Mucosa of descending colon (tissue), 3 donors: ENCODE data around the gene TMEM52B. TPM values are rescaled to one million over a fixed set of nuclear protein-coding genes. Genes with fewer than 3 reads are reported as not detected.

Experiments
- ATAC-seq: fragments of 200-7000 bp; cut with Tn5 transposase; one replicate; pipeline ENCODE4 v1.9.1; 2020; ENCODE audit warnings: mild to moderate bottlenecking, moderate library complexity
- DNase-seq, 3 donors: peaks; one replicate each; pipeline ENCODE4 v3.0.0-alpha.2; 2020
- H3K36me3 ChIP-seq: fragments of 200-600 bp; one replicate; pipeline ENCODE4 v1.8.0; 2021; ENCODE audit warnings: low read depth, mild to moderate bottlenecking
- H3K4me1 ChIP-seq: fragments of 200-600 bp; one replicate; pipeline ENCODE4 v1.8.0; 2021; ENCODE audit warnings: low read depth, mild to moderate bottlenecking
- H3K4me3 ChIP-seq: fragments of 200-600 bp; one replicate; pipeline ENCODE4 v1.8.0; 2021; ENCODE audit warnings: mild to moderate bottlenecking
- H3K9me3 ChIP-seq: fragments of 200-600 bp; one replicate; pipeline ENCODE4 v1.8.0; 2021; ENCODE audit warnings: mild to moderate bottlenecking
- intact Hi-C, 2 donors: fragments of 100-400 bp; cut with DNase I in 1 of 2; cut with micrococcal nuclease in 1 of 2; formaldehyde crosslinking; loops; one replicate each; pipeline versions ENCODE4 v1.11.0 to v1.11.1; 2022; cut with DNase I, micrococcal nuclease
- long read RNA-seq, 2 donors: library from polyadenylated mRNA; unstranded; transcript quantifications; one replicate each; pipeline ENCODE4 v2.0.0, GENCODE V29; 2019 to 2021
- total RNA-seq, 3 donors: library from RNA; stranded (reverse); fragmentation: NEBNext Ultra II Directional in 2 of 3; extraction: Animal tissue kit (Norgen Biotek cat#: 25700) in 2 of 3; gene quantifications; one replicate each; pipeline versions ENCODE4 v1.2.1 to v1.2.4, GENCODE V29; 2021 to 2023
- TF ChIP-seq, protein P1 (sequence below): fragments of 200-600 bp; IDR thresholded peaks from one replicate; pipeline ENCODE4 v1.8.0; 2022; ENCODE audit warnings: antibody characterized with exemption, mild to moderate bottlenecking
- donor health status: DM: no; HTN: no; CAD: no; lungs with moderate emphysema.
- donor health status: DM: no; HTN: no; CAD: no.
- donor health status: DM: no; HTN: yes; CAD: no.

Gene TMEM52B
- total RNA-seq: under 1 TPM in 1 of 3 donors, not detected in 2; 0.10 TPM
- long read RNA-seq, donor 1, partial matches to known transcripts: 0 of 1 reads
- long read RNA-seq, donor 1, other reads (novel, unspliced or antisense): 0 of 1 reads
- long read RNA-seq, donor 2: 0 reads

DNA sequence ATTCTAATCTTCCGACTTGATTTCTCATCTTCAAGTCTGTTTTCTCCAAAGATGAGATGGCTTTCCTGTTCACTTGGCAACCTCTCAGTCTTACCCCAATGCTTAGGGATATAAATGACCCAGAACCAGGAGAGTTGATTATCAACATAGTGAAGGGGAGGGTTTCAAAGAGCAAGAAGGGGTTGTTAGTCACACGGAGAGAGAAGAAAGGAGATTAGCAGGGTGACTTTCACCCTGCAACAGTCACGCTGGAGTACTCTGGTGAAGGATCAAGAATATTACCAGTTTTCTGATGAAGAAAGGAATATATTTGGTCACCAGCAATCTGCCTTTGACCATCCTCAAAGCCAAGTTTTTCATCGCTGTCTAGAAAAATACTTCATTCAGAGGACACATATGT, at the start of gene TMEM52B:
TSS of gene TMEM52B (plus strand) at position 212 of the 400 bp plus-strand sequence. CDS start 543 bp downstream, outside the sequence.
- TF ChIP-seq, protein P1, sequence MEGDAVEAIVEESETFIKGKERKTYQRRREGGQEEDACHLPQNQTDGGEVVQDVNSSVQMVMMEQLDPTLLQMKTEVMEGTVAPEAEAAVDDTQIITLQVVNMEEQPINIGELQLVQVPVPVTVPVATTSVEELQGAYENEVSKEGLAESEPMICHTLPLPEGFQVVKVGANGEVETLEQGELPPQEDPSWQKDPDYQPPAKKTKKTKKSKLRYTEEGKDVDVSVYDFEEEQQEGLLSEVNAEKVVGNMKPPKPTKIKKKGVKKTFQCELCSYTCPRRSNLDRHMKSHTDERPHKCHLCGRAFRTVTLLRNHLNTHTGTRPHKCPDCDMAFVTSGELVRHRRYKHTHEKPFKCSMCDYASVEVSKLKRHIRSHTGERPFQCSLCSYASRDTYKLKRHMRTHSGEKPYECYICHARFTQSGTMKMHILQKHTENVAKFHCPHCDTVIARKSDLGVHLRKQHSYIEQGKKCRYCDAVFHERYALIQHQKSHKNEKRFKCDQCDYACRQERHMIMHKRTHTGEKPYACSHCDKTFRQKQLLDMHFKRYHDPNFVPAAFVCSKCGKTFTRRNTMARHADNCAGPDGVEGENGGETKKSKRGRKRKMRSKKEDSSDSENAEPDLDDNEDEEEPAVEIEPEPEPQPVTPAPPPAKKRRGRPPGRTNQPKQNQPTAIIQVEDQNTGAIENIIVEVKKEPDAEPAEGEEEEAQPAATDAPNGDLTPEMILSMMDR: no peak
- H3K4me3 ChIP-seq: no peak within 1 kb of the TSS
- H3K9me3 ChIP-seq: no peaks in the 10 kb centered on the region
- intact Hi-C loops: no loop called here
- DNase-seq (no peak), ATAC-seq (no peak)
- peaks cover 7% of the 10 kb centered on the region for H3K4me1 ChIP-seq
- H3K36me3 ChIP-seq: no peaks in the 10 kb centered on the region

DNA sequence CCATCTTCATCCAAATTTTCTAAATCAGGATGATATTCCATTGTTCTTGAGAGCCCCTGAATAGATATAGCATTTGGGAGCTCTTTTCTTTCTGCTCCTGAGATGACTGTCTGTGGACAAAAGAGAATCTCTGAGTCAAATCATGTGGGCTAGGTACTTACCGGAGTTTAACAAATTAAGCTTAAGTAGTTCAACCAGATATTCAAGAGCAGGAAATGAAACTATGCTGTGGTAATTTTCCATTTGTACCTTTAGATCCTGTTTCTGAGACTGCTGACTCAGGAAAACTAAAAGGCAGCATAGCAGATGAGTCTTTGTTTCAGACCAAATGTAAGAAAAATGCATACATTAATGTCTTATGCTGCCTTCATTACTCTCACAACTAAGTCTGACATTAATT, 48.8 kb upstream of the TMEM52B start, which contains the start of gene CLEC7A:
TSS of gene CLEC7A (minus strand) at position 158 of the 400 bp plus-strand sequence. CDS start at position 41, 117 bp downstream.
- Histone ChIP-seq H3K4me1 (no peaks in the 10 kb centered on the region), H3K36me3 (no peaks in the 10 kb centered on the region), H3K9me3 (no peaks in the 10 kb centered on the region), H3K4me3 (no peak within 1 kb of the TSS)
- ATAC-seq: peak; percentile 24
- DNase-seq: no peak
- TF ChIP-seq, protein P1: no peak
- intact Hi-C loops: no loop called here

DNA sequence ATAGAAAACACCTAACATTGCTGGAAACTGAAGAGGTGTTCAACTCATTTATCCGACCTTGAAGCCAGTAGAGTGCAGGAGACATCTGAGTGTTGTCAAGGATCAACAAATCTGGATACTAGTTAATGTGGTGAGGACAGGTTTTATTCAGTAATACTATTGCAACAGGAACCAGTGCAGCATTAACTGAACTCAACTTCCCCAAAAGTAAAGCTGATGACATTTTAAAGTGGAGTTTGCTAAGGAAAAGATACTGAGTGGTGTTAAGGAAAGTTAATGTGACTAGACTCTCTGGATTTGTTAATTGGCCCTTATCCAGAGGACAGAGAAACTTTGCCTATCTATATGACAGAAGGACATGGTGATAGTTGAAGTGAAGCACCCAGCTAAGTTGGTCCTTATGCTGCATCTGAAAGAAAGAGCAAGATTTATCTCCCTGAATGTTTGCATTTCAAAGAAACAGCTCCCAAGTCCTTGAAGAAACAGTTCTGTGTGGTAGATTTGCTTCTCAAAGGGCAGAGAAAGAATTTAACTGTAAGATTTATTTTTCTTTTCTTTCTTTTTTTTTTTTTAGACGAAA, 47.6 kb upstream of the TMEM52B start:
- ATAC-seq (no peak), DNase-seq (no peak)
- TF ChIP-seq, protein P1: no peak
- intact Hi-C loops: no loop called here
- H3K4me3 ChIP-seq: no peak overlapping the region
- no peaks in the 10 kb centered on the region for H3K9me3 ChIP-seq
- H3K36me3 ChIP-seq: no peaks in the 10 kb centered on the region
- H3K4me1 ChIP-seq: no peaks in the 10 kb centered on the region

DNA sequence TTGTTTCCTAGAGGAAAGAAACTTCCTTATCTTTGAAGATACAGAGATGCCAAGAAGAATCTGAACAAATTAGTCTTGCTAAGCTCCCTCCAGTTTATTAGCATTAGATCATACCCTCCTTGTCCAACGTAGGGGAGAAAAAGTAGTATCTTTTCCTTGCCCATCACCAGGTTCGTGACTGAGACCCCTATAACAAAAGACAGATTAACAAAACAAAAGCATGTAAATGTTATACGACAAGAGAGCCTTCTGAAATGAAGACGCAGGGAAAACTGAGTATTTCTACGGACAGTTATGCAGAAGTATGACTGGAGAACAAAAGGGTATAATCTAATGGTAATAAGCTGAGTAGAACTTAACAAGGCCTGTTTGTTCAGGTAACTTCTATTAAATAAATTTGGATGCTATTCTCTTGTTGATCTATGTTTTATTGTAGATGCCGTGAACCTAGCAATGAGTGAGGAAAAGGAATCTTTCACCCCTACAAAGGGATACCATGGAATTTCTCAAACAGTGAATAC, 45.9 kb upstream of the TMEM52B start:
- TF ChIP-seq, protein P1: no peak
- intact Hi-C loops: no loop called here
- Histone ChIP-seq H3K4me3 (no peak overlapping the region), H3K9me3 (no peaks in the 10 kb centered on the region), H3K36me3 (no peaks in the 10 kb centered on the region), H3K4me1 (no peaks in the 10 kb centered on the region)
- DNase-seq: no peak
- ATAC-seq: no peak

DNA sequence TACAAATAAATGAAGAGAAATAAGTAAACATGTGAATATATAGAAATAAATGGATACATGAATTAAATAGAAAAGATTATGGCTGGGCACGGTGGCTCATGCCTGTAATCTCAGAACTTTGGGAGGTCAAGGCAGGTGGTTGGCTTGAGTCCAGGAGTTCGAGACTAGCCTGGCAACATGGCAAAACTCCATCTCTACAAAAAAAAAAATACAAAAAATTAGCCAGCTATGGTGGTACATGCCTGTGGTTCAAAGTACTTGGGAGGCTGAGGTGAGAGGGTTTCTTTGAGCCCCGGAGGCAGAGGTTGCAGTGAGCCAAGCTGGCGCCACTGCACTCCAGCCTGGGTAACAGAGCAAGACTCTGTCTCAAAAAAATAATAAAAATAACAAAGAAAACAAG, 43.7 kb upstream of the TMEM52B start:
- no peaks in the 10 kb centered on the region for H3K36me3 ChIP-seq
- no peak overlapping the region for H3K4me3 ChIP-seq
- DNase-seq: no peak
- H3K4me1 ChIP-seq: no peaks in the 10 kb centered on the region
- TF ChIP-seq, protein P1: no peak
- intact Hi-C loops: no loop called here
- ATAC-seq: no peak
- H3K9me3 ChIP-seq: no peaks in the 10 kb centered on the region
